ENCODE results near the gene DOCK8. TPM values are rescaled to one million over a fixed set of nuclear protein-coding genes. Genes with fewer than 3 reads are reported as not detected.

Gene DOCK8
- total RNA-seq, 1 experiment from 2014 or later: 0.37 TPM

GRCh38 chr9:405341-405740 is 190.7 kb downstream of the DOCK8 start:
- no peaks in the 10 kb centered on the region for H3K4me1 ChIP-seq (ENCODE audit: control insufficient read depth in 1 of 2, insufficient read depth in 2 of 2, low read length in 2 of 2)
- H3K36me3 ChIP-seq (ENCODE audit: control insufficient read depth in 1 of 2, insufficient read depth in 2 of 2, low read length in 2 of 2): no peaks in the 10 kb centered on the region
- no peak overlapping the region for H3K27ac ChIP-seq (ENCODE audit: low read depth, low read length)
- no peak overlapping the region for H3K4me3 ChIP-seq (replicated peaks in 1 of 2; ENCODE audit: low read depth in 1 of 2, low read length in 2 of 2)
- H3K27me3 ChIP-seq (ENCODE audit: insufficient read depth, low read length): peaks cover 21% of the 10 kb centered on the region
- ChIA-PET POLR2A (no interaction called here), CTCF (interaction anchor here (1.2 kb wide), 1 partner anchor 359 kb away, joined by 3 read pairs; no protein-coding TSS in a partner anchor), RAD21 (ENCODE audit: low non-redundant PET in 1 of 2, low total read pairs in 2 of 2, uncharacterized antibody in 2 of 2, unreplicated experiment in 2 of 2) (no interaction called here)
- DNase-seq (ENCODE audit: low read depth, low spot score): no peak
- ATAC-seq: no peak
- H4K20me1 ChIP-seq (ENCODE audit: insufficient read depth): no peaks in the 10 kb centered on the region
- TF ChIP-seq EZH2 (IDR thresholded peaks at IDR 0.05) (no peak), ZBTB33 (IDR thresholded peaks at IDR 0.05; ENCODE audit: extremely low read depth, insufficient replicate concordance, low read length) (no peak), SRF (IDR thresholded peaks at IDR 0.05; ENCODE audit: low read depth) (no peak), CTCF (IDR thresholded peaks at IDR 0.05 in 2 of 3, conservative IDR thresholded peaks at IDR 0.05 in 1 of 3; ENCODE audit: borderline replicate concordance in 1 of 3, insufficient read depth in 1 of 3, low read depth in 2 of 3, low read length in 2 of 3) (no peak), RAD21 (IDR thresholded peaks at IDR 0.05; ENCODE audit: low read depth) (no peak), REST (IDR thresholded peaks at IDR 0.05; ENCODE audit: low read depth) (no peak), CBX3 (IDR thresholded peaks at IDR 0.05; ENCODE audit: low read depth) (no peak), YY1 (IDR thresholded peaks at IDR 0.05; ENCODE audit: extremely low read depth, insufficient replicate concordance, low read depth, low read length) (no peak), EGR1 (IDR thresholded peaks at IDR 0.05; ENCODE audit: low read depth) (no peak), POLR2A (IDR thresholded peaks at IDR 0.05; ENCODE audit: borderline replicate concordance, extremely low read depth, insufficient read depth, insufficient read length) (no peak), SIN3A (IDR thresholded peaks at IDR 0.05; ENCODE audit: low read depth) (no peak), FOSL1 (IDR thresholded peaks at IDR 0.05; ENCODE audit: low read depth) (no peak), TCF7L2 (IDR thresholded peaks at IDR 0.05; ENCODE audit: borderline replicate concordance, extremely low read depth, insufficient read depth, insufficient read length) (no peak), ELF1 (IDR thresholded peaks at IDR 0.05; ENCODE audit: borderline replicate concordance, low read depth) (no peak), EZH2phosphoT487 (IDR thresholded peaks at IDR 0.05; ENCODE audit: borderline replicate concordance) (no peak), CEBPB (IDR thresholded peaks at IDR 0.05; ENCODE audit: low read depth) (no peak), ZNF274 (IDR thresholded peaks at IDR 0.05; ENCODE audit: low read depth, low read length) (no peak), SP1 (IDR thresholded peaks at IDR 0.05; ENCODE audit: low read depth) (no peak), POLR2AphosphoS5 (IDR thresholded peaks at IDR 0.05; ENCODE audit: low read depth, low read length) (no peak)
- no peaks in the 10 kb centered on the region for H3K9me2 ChIP-seq (ENCODE audit: insufficient read depth)
- H3K4me2 ChIP-seq (ENCODE audit: low read length): no peak overlapping the region
- H3K9ac ChIP-seq (ENCODE audit: low read length): no peak overlapping the region
- intact Hi-C loops (cut with micrococcal nuclease): no loop called here
- H3K79me2 ChIP-seq (ENCODE audit: insufficient read depth, low read length): no peaks in the 10 kb centered on the region
- no peaks in the 10 kb centered on the region for H3K9me3 ChIP-seq (ENCODE audit: control insufficient read depth in 1 of 2, insufficient read depth in 1 of 2, low read depth in 1 of 2, low read length in 2 of 2)
- no peak overlapping the region for H2AFZ ChIP-seq (ENCODE audit: low read depth, low read length, poor library complexity, severe bottlenecking)
- BruUV-seq (replicated peaks): no TSS peak

All from HCT116 (cell line).